CD4-positive, CD25-positive, alpha-beta regulatory T cell (primary cell): ENCODE data around the gene EEF1AKMT1. TPM values are rescaled to one million over a fixed set of nuclear protein-coding genes. Genes with fewer than 3 reads are reported as not detected.

Source experiments
- ATAC-seq, 2 donors: fragments of 150-1000 bp; cut with Tn5 transposase; one replicate each; pipeline ENCODE4 v1.10.0; 2021; ENCODE audit warnings: low read depth in 2 of 2, moderate number of reproducible peaks in 2 of 2, moderate library complexity in 1 of 2
- DNase-seq, 3 donors: peaks; one replicate each; pipeline versions ENCODE4 v3.0.0 to v3.0.0-alpha.2; 2012 to 2022; ENCODE audit warnings: mixed read lengths in 1 of 3
- H3K27ac ChIP-seq: one replicate; pipeline ENCODE4 v1.7.0; 2013; ENCODE audit warnings: mild to moderate bottlenecking, low read length; ENCODE audit not compliant: insufficient read depth, poor library complexity, severe bottlenecking
- H3K27me3 ChIP-seq: one replicate; pipeline ENCODE4 v1.7.0; 2013; ENCODE audit warnings: low read length; ENCODE audit not compliant: control insufficient read depth, insufficient read depth
- H3K36me3 ChIP-seq: one replicate; pipeline ENCODE4 v1.7.0; 2013; ENCODE audit warnings: mild to moderate bottlenecking, low read length, moderate library complexity; ENCODE audit not compliant: control insufficient read depth, insufficient read depth
- H3K4me1 ChIP-seq: 2 replicates; pipeline ENCODE4 v1.7.0; 2013; ENCODE audit warnings: mild to moderate bottlenecking, low read length; ENCODE audit not compliant: insufficient read depth, control insufficient read depth, poor library complexity, severe bottlenecking
- H3K4me3 ChIP-seq: one replicate; pipeline ENCODE4 v1.7.0; 2013; ENCODE audit warnings: low read depth, mild to moderate bottlenecking, low read length, moderate library complexity
- H3K9me3 ChIP-seq, 2 experiments: 1 replicate in 1 of 2; 2 replicates in 1 of 2; pipeline ENCODE4 v1.7.0; 2013; ENCODE audit warnings: low read length in 2 of 2, mild to moderate bottlenecking in 1 of 2, moderate library complexity in 1 of 2; ENCODE audit not compliant: control insufficient read depth in 2 of 2
- H3K27ac Mint-ChIP-seq, 3 donors: one replicate each; pipeline ENCODE4 v1.8.0; 2020 to 2022; ENCODE audit warnings: mild to moderate bottlenecking in 3 of 3, mixed read lengths in 3 of 3, moderate library complexity in 2 of 3
- H3K27me3 Mint-ChIP-seq: one replicate; pipeline ENCODE4 v1.8.0; 2022; ENCODE audit warnings: mild to moderate bottlenecking, mixed read lengths
- H3K36me3 Mint-ChIP-seq: one replicate; pipeline ENCODE4 v1.8.0; 2020; ENCODE audit warnings: mixed read lengths
- H3K4me1 Mint-ChIP-seq, 4 donors: one replicate each; pipeline ENCODE4 v1.8.0; 2020 to 2022; ENCODE audit warnings: mixed read lengths in 4 of 4, mild to moderate bottlenecking in 1 of 4
- H3K4me3 Mint-ChIP-seq, 4 donors: one replicate each; pipeline ENCODE4 v1.8.0; 2020 to 2022; ENCODE audit warnings: mild to moderate bottlenecking in 4 of 4, mixed read lengths in 4 of 4, moderate library complexity in 3 of 4
- H3K9me3 Mint-ChIP-seq, 7 donors: one replicate each; pipeline ENCODE4 v1.8.0; 2020 to 2022; ENCODE audit warnings: mixed read lengths in 7 of 7, mild to moderate bottlenecking in 3 of 7, moderate library complexity in 2 of 7
- polyA plus RNA-seq, 4 donors: library from polyadenylated mRNA; unstranded; fragments of 300-500 nt; fragmentation: Illumina TruSeq; gene quantifications; one replicate each; pipeline ENCODE4 v1.2.3, GENCODE V29; 2021
- total RNA-seq: library from RNA; stranded (reverse); gene quantifications from one replicate; pipeline ENCODE4 v1.2.3, GENCODE V29; 2022

The EEF1AKMT1 gene
- total and polyA plus RNA-seq, 5 donors from 2014 or later: 3.0 to 22.4 (median 15.5) TPM

DNA sequence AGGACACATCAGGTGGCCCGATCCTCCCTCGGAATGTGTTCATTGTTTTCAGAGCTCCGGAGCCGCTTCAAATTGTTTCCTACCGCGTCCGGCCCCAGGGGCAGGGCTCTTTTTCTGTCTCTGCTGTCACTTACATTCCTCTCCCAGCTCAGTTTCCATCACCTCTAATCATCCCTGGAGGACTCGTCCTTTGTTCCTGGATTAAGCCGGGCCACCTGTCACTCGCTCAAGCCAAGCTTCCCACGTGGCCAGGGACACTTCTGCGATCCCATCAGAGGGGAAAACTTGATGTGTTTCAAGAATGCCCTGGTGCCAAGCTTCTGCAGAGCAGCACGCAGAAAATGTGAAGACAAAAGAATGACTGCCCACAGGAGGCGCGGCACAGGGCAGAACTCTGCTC is 56.8 kb downstream of the EEF1AKMT1 start:
- no peak overlapping the region for H3K27ac Mint-ChIP-seq

GRCh38 chr13:20715330-20715712 is 58.4 kb downstream of the EEF1AKMT1 start:
- peaks cover 4 to 8% (median 7%) of the 10 kb centered on the region in 4 donors for H3K4me1 Mint-ChIP-seq
- peaks cover 0 to 2% (median 0%) of the 10 kb centered on the region in 7 donors for H3K9me3 Mint-ChIP-seq
- no peaks in the 10 kb centered on the region for H3K36me3 ChIP-seq
- no peak for DNase-seq
- no peak overlapping the region for H3K27ac Mint-ChIP-seq
- H3K36me3 Mint-ChIP-seq: no peaks in the 10 kb centered on the region
- peaks cover 6% of the 10 kb centered on the region for H3K4me1 ChIP-seq
- ATAC-seq: no peak
- H3K4me3 Mint-ChIP-seq: no peak overlapping the region
- H3K27me3 ChIP-seq: no peaks in the 10 kb centered on the region
- no peak overlapping the region for H3K27ac ChIP-seq
- no peaks in the 10 kb centered on the region for H3K9me3 ChIP-seq
- H3K27me3 Mint-ChIP-seq: peaks cover 15% of the 10 kb centered on the region
- H3K4me3 ChIP-seq: no peak overlapping the region

More for the DNA sequence above, 56.8 kb downstream of the EEF1AKMT1 start:
- no peak for ATAC-seq
- Mint-ChIP-seq H3K4me3 (no peak overlapping the region), H3K27me3 (peaks cover 10% of the 10 kb centered on the region), H3K9me3 (peaks cover 0 to 2% (median 0%) of the 10 kb centered on the region in 7 donors), H3K4me1 (peaks cover 4 to 13% (median 7%) of the 10 kb centered on the region in 4 donors), H3K36me3 (no peaks in the 10 kb centered on the region)
- DNase-seq: no peak
- H3K4me3 ChIP-seq: no peak overlapping the region
- H3K27me3 ChIP-seq: no peaks in the 10 kb centered on the region
- no peak overlapping the region for H3K27ac ChIP-seq
- H3K36me3 ChIP-seq: no peaks in the 10 kb centered on the region
- H3K4me1 ChIP-seq: peaks cover 15% of the 10 kb centered on the region
- no peaks in the 10 kb centered on the region for H3K9me3 ChIP-seq

DNA sequence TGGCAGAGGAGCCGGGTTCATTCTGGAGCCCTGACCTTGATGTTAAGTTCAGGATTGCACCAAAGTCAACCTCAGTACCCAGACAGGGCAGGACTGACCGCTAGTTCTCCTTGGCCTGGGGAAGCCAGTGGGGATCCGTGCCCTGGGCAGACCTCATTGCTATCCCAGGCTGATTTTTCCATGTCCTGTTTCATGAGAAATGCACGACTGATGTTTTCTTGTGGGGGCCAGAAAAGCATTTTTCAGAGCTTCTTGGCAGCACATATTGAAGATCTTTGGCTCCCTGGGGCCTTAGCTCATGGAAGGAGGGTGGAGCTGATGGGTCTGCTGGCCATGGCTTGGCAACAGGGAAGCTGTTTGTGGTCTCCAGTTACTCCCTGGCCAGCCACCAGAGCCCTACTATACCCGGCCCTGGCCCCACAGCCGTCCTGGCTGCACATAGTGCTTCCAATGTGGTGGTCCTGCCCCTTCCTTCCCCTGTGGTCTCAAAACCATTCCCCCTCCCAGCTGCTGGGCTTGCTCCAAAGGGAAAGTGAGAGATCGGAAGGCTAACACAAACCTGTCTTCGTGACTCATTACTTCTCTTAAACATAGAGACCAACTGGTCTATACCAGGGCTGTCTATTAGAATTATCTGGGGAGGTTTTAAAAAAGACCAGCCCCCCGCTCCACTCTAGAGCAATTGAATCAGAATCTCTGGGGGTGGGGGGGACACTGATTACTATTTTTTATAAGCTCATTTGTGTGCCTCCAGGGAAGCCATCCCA is 59.0 kb downstream of the EEF1AKMT1 start:
- Histone ChIP-seq H3K27me3 (no peaks in the 10 kb centered on the region), H3K27ac (no peak overlapping the region), H3K4me1 (peaks cover 6% of the 10 kb centered on the region), H3K36me3 (no peaks in the 10 kb centered on the region), H3K9me3 (no peaks in the 10 kb centered on the region), H3K4me3 (no peak overlapping the region)
- Mint-ChIP-seq H3K27me3 (peaks cover 15% of the 10 kb centered on the region), H3K4me1 (peaks cover 4 to 8% (median 7%) of the 10 kb centered on the region in 4 donors), H3K36me3 (no peaks in the 10 kb centered on the region), H3K9me3 (peaks cover 0 to 2% (median 0%) of the 10 kb centered on the region in 7 donors), H3K27ac (peak overlapping the region in 1 of 3 donors; percentile 54), H3K4me3 (no peak overlapping the region)
- DNase-seq (no peak), ATAC-seq (no peak)

- no peaks in the 10 kb centered on the region for H3K27me3 ChIP-seq
- Mint-ChIP-seq H3K4me1 (peaks cover 4 to 8% (median 7%) of the 10 kb centered on the region in 4 donors), H3K27me3 (peaks cover 15% of the 10 kb centered on the region), H3K4me3 (no peak overlapping the region), H3K9me3 (peaks cover 0 to 2% (median 0%) of the 10 kb centered on the region in 7 donors), H3K36me3 (no peaks in the 10 kb centered on the region), H3K27ac (no peak overlapping the region)
- no peaks in the 10 kb centered on the region for H3K9me3 ChIP-seq
- H3K36me3 ChIP-seq: no peaks in the 10 kb centered on the region
- H3K4me3 ChIP-seq: no peak overlapping the region
- H3K4me1 ChIP-seq: peaks cover 6% of the 10 kb centered on the region
- no peak for ATAC-seq
- no peak overlapping the region for H3K27ac ChIP-seq
- DNase-seq: no peak
These were observed 59.6 kb downstream of the EEF1AKMT1 start for GRCh38 chr13:20714161-20714560.

GRCh38 chr13:20713751-20714150 is 60.0 kb downstream of the EEF1AKMT1 start:
- Histone ChIP-seq H3K27ac (no peak overlapping the region), H3K4me3 (no peak overlapping the region), H3K4me1 (peaks cover 6% of the 10 kb centered on the region), H3K27me3 (no peaks in the 10 kb centered on the region), H3K9me3 (no peaks in the 10 kb centered on the region), H3K36me3 (no peaks in the 10 kb centered on the region)
- peaks cover 15% of the 10 kb centered on the region for H3K27me3 Mint-ChIP-seq
- no peak overlapping the region for H3K27ac Mint-ChIP-seq
- peaks cover 4 to 8% (median 7%) of the 10 kb centered on the region in 4 donors for H3K4me1 Mint-ChIP-seq
- H3K4me3 Mint-ChIP-seq: peak overlapping the region in 1 of 4 donors; percentile 7
- peaks cover 0 to 2% (median 0%) of the 10 kb centered on the region in 7 donors for H3K9me3 Mint-ChIP-seq
- DNase-seq (no peak), ATAC-seq (no peak)
- no peaks in the 10 kb centered on the region for H3K36me3 Mint-ChIP-seq

DNA sequence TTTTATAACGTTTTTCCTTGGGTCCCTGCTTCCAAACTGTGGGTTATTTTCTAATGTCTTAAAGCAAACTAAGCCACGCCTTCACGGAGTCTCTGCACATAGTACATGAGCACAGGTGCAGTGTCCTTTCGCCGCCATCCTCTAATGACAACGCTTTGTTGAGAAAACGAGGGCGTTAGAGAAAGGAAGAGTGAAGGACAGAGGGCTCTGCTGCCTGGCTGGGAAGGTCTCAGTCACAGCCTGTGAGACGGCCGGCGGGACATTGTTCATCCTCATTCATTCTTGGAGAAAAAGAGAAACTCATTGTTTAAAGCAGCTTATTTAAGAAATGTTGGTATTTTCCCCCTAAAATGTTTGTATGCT is 60.8 kb downstream of the EEF1AKMT1 start:
- H3K4me3 ChIP-seq: no peak overlapping the region
- H3K36me3 Mint-ChIP-seq: no peaks in the 10 kb centered on the region
- no peak overlapping the region for H3K27ac Mint-ChIP-seq
- H3K27ac ChIP-seq: no peak overlapping the region
- no peaks in the 10 kb centered on the region for H3K27me3 ChIP-seq
- no peak for DNase-seq
- H3K27me3 Mint-ChIP-seq: peaks cover 20% of the 10 kb centered on the region
- no peaks in the 10 kb centered on the region for H3K36me3 ChIP-seq
- no peak for ATAC-seq
- peaks cover 0 to 2% (median 0%) of the 10 kb centered on the region in 7 donors for H3K9me3 Mint-ChIP-seq
- H3K4me1 Mint-ChIP-seq: peaks cover 4 to 8% (median 7%) of the 10 kb centered on the region in 4 donors
- peak overlapping the region in 1 of 4 donors; percentile 41 for H3K4me3 Mint-ChIP-seq
- peaks cover 6% of the 10 kb centered on the region for H3K4me1 ChIP-seq
- H3K9me3 ChIP-seq: no peaks in the 10 kb centered on the region

DNA sequence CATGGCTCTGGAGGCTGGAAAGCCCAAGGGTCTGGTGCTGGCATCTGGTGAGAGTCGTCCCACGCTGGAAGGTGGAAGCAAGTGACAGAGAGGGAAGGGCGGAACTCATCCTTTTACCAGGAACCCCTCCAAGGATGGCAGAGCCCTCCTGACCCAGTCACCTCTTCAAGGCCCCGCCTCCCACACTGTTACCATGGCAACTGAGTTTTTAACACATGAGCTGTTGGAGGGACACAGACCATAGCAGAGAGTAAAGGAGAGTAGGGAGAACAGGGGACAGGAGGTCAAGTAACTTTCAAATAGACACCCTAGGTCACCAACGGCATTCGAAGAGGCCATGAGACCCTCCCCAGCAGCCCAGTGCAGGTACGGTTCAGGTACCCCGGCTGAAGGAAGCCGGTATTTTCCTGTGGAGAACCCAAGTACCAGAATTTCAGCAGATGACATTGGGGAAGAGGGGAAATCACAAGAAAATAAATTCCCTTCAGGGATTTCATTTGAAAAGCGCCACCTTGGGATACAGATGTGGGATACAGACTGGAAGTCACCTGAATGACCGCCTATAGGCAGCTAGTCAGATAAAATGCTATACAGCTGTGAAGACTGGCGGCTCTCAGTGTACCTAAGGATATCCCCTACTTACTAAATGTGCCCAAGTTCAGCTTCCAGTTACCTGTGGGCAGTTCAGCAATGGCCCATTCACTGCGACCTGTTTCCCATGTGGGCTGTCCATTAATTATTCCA is 62.3 kb downstream of the EEF1AKMT1 start:
- Histone ChIP-seq H3K27me3 (no peaks in the 10 kb centered on the region), H3K4me3 (no peak overlapping the region), H3K4me1 (peaks cover 6% of the 10 kb centered on the region), H3K27ac (no peak overlapping the region), H3K36me3 (no peaks in the 10 kb centered on the region), H3K9me3 (no peaks in the 10 kb centered on the region)
- ATAC-seq (no peak), DNase-seq (no peak)
- Mint-ChIP-seq H3K4me1 (peaks cover 4 to 8% (median 7%) of the 10 kb centered on the region in 4 donors), H3K27me3 (peaks cover 20% of the 10 kb centered on the region), H3K9me3 (peaks cover 0 to 3% (median 0%) of the 10 kb centered on the region in 7 donors), H3K4me3 (no peak overlapping the region), H3K27ac (no peak overlapping the region), H3K36me3 (no peaks in the 10 kb centered on the region)
